Stimulated activated CD4-positive, alpha-beta T cell treated with anti-CD3 and anti-CD28 coated beads, Interleukin-15, amount 100 ng/mL, for 24 hours (primary cell): ENCODE data around the gene MPHOSPH9.
"Not testable (repeated sequence)": the region's sequence is repeated elsewhere in the genome, so short reads cannot be mapped to it uniquely, and the experiment has no call there.

Experiments
- DNase-seq: peaks from one replicate; pipeline ENCODE4 v3.0.0-alpha.2; 2020

The MPHOSPH9 gene

DNA sequence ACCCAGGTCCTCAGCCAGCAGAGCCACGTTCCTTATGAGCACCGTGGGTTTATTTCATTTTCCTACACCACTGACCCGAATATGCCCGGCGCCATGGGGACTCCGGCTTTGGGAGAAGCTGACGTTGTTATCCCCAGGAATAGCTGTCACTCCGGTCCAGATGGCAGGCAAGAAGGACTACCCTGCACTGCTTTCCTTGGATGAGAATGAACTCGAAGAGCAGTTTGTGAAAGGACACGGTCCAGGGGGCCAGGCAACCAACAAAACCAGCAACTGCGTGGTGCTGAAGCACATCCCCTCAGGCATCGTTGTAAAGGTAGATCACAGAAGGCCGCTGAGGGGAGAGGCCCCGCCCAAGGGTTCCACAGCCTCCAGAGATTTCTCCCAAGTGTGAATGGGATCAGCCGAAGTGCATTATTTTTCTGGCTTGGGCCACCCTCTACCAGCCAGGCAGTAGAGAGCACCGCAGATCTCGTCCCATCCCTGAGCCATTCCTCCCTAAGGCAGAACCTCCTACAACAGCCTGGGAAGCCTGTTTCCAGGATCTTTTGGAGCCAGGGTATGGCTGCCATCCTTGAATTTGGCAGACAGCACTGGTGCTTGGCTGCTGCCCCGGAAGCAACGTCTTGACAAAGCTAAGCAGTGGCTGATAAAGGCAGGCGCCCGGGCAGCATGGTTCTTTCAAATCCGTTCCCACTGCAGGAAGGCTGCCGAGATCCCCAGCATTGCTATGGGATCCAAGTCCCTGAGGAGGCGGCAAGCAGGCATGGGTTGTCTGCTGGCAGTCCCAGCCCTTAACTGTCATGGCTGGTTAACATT is 20.9 kb upstream of the MPHOSPH9 start:
- no peak for DNase-seq

DNA sequence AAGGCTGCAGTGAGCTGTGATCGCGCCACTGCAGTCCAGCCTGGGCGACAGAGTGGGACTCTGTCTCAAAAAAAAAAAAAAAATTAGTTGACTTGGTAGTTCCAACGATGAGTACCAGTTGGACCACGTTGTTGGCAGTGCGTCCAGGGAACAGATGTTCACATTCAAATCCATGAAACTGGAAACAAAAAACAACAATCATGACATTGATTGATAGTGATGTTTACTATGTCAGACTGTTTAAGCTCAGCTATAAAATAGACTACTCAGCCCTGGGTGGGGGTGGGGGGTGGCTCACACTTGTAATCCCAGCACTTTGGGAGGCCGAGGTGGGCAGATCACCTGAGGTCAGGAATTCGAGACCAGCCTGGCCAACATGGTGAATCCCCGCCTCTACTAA is 19.4 kb upstream of the MPHOSPH9 start:
- not testable (repeated sequence) for DNase-seq

DNA sequence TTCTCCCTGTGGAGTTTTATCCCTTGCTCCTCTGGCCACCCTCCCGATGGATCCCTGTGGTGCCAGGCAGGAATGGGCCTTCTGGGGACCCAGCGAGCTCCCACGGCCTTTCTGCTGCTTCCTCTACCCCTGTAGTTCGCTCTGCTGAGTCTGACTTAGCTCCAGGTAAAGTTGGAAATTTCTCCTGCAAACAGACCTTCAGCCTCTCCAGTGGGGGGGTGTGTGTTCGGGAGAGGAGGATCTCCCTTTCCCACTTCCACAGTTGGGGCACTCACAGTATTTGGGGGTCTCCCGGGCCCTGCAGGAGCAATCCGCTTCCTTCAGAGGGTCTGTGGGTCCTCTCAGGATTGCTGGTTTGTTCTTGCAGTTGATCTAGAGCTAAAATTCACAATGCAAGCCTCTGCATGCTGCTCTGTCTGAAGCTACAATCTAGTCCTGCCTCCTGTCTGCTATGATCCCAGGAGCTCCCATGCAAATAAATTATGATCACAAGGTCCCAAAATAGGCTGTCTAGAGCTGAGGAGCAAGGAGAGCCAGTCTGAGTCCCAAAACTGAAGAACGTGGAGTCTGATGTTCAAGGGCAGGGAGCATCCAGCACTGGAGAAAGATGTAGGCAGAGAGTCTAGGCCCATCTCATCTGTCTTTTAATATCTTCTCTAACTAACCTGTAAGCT is 18.6 kb upstream of the MPHOSPH9 start:
- DNase-seq, result no peak

DNA sequence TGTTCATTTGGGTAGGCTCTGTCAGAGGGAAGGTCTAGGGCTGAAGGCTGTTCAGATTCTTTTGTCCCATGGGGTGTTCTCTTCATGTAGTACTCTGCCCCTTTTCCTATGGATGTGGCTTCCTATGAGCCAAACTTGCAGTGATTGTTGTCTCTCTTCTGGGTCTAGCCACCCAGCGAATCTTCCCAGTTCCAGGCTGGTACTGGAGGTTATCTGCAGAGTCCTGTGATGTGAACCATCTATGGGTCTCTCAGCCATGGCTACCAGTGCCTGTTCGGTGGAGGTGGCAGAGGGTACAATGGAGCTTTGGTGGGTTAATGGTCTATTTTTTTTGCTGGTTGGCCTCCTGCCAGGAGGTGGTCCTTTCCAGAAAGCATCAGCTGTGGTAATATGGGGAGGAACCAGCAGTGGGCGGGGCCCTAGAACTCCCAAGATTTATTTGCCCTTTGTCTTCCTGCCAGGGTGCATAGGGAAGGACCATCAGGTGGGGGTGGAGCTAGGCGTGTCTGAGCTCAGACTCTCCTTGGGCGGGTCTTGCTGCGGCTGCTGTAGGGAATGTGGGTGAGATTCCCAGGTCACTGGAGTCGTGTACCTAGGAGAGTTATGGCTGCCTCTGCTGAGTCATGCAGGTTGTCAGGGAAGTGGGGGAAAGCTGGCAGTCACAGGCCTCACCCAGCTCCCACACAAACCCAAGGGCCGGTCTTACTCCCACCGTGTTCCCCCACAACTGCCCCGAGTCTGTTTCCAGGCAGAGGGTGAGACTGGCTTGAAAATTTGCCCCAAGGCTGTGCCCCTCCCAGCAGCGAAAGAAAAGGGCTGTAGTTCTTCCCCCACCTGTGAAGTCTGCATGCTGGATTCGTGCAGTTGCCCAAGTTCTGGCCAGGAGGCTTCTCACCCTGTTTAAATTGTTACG is 17.8 kb upstream of the MPHOSPH9 start:
- no peak for DNase-seq

DNA sequence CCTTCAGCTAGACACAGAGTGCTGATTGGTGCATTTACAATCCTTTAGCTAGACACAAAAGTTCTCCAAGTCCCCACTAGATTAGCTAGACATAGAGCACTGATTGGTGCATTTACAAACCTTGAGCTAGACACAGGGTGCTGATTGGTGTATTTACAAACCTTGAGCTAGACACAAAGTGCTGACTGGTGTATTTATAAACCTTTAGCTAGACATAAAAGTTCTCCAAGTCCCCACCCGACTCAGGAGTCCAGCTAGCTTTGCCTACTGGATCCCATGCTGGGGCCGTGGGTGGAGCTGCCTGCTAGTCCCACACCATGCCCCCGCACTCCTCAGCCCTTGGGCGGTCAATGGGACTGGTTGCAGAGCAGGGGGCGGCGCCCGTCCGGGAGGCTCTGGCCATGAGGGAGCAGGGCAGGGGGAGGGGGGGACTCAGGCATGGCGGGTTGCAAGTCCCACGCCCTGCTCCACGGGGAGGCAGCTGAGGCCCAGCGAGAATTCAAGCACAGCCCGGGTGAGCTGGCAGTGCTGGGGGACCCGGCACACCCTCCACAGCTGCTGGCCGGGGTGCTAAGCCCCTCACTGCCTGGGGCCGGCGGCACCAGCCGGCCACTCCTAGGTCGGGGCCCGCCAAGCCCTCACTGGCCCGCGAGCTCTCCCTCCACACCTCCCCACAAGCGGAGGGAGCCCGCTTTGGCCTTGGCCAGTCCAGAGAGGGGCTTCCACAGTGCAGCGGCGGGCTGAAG is 16.2 kb upstream of the MPHOSPH9 start:
- DNase-seq, result not testable (repeated sequence)

DNA sequence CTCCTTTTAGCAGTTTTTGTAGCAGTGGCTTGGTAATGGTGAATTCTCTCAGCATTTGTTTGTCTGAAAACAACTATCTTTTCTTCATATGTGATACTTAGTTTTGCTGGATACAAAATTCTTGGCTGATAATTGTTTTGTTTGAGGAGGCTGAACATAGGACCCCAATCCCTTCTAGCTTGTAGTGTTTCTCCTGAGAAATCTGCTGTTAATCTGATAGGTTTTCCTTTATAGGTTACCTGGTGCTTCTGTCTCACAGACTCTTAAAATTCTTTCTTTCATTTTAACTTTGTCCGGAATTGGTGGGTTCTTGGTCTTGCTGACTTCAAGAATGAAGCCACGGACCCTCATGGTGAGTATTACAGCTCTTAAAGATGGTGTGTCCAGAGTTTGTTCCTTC is 15.2 kb upstream of the MPHOSPH9 start:
- DNase-seq, result not testable (repeated sequence)

DNA sequence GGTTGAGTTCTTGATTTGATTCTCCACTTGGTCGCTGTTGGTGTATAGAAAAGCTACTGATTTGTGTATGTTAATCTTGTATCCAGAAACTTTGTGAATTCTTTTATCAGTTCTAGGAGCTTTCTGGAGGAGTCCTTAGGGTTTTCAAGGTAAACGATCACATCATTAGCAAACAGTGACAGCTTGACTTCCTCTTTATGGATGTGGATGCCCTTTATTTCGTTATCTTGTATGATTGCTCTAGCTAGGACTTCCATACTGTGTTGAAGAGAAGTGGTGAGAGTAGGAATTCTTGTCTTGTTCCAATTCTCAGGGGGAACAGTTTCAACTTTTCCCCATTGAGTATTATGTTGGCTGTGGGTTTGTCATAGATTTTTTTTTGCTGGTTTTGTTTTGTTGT is 12.7 kb upstream of the MPHOSPH9 start:
- DNase-seq, result no peak

DNA sequence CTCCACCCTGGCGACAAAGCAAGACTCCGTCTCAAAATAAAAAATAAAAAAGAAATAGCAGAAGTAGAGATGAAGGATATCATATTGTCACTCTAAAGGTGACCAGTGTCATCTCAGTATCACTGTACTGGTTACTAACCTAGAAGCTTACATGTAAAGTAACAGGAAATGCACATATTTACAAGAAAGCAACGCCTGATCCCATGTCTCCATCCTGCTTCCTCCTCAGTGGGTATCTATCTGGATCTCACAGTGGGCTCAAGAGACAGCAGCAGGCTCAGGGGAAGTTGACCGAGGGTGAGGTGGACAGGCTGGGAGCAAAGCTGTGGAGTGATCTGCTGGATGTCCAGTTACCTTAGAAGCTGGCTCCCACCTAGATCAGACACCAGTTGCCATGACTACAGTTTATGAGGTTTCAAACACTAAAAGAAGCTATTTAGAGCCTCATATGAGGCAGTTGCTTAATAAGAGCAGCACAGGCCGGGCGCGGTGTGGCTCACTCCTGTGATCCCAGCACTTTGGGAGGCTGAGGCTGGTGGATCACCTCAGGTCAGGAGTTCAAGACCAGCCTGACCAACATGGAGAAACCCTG is 10.8 kb upstream of the MPHOSPH9 start:
- no peak for DNase-seq

DNA sequence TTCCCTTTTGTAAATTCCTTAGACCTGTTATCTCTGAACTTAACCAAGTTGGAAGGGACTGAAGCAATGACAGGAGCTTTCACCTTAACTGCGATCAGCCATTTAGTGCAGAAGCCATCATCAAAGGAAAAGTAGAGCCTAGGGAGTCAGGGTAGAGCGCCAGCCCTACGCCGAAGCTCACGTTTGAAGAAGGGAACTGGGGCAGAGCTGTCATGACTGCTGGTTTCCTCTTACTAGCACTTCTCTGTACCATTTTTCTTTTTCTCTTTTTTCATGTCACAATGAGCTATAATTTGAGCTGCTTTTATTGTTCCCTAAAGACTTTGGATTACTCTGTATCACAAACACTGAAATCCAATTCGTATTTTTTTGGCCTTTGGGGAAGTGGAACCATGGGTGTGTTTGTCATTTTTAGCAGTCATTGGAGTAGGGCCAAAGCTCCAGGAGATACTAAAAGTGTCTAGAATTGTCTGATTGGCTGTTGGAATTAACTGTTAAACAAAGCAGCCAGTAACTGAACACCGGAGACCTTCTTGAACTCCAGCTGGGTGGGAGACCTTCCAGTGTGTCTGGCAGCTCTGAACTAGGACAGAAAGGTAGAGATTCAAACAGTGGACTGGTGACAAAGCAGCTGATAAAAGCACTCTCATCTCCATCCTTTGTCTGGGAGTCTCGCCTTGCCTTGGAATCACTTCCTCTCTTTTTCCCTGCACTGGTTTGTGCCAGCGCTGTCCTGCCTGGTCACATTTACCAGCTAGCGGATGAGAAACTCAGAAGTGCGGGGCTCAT is 9.4 kb upstream of the MPHOSPH9 start:
- DNase-seq, result no peak

DNA sequence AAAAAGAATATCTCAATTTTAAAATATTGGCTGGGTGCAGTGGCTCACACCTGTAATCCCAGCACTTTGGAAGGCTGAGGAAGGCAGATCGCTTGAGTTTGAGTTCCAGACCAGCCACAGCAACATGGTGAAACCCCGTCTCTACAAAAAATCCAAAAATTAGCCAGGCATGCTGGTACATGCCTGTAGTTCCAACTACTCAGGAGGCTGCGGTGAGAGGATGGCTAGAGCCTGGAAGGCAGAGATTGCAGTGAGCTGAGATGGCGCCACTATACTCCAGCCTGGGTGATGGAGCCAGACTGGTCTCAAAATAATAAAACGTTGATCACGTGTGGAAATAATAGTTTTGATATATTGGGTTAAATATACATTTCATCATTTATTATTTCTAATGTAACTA is 6.0 kb upstream of the MPHOSPH9 start:
- no peak for DNase-seq

DNA sequence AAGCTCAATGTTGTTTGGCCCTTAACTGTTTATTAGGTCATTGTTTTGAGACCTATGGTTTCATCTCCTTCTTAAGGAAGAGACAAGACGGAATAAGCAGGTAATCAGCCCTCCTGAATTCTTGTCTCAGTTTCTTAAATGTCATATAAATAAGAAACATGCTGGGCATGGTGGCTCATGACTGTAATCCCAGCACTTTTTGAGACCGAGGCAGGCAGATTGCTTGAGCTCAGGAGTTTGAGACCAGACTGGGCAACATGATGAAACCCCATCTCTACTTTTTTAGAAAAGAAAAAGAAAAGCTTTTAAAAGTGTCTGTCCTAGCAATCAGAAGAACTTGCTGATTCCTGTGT is 5.4 kb upstream of the MPHOSPH9 start:
- DNase-seq, result no peak

DNA sequence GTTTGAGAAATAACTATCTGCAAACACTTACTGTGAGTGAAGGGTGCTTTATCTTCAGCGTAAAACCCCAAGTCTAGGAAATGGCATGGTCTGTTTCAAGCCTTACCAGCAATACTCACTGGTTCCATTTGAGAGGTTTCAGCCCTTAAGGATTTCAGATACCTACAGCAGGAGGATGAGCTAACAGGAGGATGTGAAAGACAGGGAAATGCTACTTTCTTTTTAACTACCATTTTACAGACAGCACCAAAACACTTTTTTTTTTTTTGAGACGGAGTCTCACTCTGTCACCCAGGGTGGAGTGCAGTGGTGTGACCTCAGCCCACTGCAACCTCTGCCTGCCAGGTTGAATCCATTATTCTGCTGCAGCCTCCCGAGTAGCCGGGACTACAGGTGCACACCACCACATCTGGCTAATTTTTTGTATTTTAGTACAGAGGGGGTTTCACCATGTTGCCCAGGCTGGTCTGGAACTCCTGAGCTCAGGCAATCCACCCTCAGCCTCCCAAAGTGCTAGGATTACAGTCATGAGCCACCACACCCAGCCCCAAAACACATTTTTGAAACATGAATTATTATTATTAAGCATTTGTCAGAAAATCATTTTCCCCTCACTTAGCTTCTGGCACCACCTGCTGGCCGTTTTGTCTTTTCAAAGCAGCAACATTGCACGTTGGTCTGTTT is 4.8 kb upstream of the MPHOSPH9 start:
- peak; percentile 80 for DNase-seq

DNA sequence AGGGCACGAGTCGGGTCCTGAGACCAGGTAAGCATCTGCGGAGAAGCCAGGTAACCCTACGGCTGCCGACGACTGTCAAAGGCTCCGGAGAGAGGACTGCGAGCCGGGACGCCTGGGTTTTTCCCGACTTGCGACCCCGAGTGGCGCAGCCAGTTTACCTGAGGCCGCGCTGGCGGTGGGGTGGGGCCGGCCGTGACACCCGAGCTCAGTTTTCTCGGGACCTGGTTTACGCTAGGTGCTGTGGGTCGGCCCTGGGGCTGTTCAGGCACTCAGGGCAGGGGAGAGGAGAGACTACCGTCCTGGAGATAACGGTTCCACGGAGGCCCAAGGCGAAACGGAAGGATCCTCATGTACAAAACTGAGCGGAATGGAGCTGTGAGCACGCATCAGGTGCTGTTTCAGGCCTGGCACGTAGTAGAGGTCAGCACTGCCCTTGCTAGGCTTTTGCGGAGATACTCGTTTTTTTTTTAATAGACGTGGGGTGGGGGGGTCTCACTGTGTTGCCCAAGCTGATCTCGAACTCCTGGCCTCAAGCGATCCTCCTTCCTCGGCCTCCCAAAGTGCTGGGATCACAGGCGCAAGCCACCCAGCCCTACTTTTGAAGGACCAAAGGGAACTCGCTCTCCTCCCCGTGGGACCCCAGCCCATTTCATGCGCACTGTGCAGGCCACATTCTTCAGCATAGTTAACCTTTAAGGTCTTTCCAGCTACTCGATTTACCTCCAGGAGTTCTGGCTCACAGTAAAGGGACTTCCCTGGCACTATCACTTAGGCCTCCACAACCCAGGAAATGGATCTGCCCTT is 766 bp upstream of the MPHOSPH9 start:
- no peak for DNase-seq

DNA sequence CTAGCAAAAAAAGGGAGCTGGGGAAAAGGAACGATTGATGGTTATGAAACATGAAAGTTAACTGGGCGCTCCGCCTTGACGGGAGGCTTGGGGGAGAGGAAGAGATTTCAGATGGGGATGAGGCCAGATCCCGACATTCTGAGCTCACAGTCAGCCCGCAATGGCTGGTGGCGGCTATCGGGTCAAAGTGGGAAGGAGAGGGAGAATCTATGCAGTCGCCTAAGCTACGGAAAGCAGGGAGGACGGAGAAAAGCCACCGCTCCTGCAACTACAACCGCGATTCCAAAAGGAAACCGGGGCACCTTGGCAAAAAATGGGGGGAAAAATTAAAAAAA is 502 bp downstream of the MPHOSPH9 start:
- no peak for DNase-seq

DNA sequence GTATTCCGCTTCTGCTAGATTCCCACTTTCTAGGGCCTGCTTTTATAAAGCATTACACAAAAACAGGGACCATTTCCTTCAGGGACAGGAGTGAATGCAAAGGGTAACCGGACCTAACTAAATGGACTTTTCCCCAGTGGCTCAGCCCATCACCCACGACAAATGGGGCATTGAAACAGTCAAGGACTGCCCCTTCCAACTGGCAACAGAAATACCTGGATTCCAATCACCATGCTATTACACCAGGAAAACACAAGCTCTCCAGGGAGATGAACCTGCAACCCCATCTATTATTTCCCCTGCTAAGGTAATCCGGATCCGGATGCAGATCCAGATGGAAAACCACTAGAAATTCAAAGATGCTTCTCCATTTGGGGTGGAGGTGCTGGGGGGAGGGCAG is 1.0 kb downstream of the MPHOSPH9 start:
- DNase-seq, result no peak

DNA sequence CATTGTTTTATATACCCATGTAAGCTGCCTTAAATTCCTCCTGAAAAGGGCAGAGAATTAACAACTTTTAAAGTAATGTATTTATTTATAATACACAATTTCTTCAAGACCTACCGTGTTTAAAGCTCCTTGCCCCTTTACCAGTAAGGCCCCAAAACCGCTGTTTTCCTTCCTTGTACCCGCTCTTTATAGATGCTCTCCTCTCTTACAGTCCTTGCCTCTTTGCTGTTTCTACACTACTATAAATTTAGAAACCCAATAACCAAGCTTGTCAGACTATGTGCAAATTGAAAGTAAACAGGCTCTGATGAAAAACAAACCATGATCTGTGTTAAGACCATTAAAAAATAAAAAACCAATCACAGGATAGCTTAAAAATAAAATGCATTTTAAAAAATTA is 3.9 kb downstream of the MPHOSPH9 start:
- no peak for DNase-seq

DNA sequence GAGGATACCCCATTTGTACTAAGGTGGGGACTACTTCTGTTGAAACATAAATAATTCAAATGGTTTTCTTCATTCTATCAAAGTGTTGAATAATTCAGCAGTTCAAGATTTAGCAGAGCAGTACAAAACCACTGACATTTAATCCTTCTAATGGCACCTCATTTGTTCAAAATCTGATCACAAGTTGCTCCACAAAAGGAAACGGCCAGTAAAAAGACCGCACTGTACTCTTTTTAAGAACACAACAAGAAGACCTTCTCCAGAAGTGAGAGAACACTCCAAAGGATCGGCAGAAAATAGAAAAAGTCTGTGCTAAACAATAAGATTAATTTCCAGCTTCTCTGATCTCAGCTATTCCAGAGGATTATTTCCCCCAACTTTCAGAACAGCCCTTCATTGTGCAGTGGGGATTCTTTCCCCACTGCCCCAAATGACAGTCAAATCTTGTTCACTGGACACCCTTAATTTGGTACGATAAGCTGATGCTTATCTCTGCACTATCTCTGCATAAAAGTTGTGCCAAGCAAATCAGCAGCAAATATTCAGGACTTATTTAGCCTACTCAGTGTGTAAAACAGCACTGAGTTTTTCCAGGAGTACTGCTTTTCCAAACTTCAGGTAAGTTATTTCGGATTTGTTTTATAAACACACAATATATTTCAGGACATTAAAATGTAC is 5.2 kb downstream of the MPHOSPH9 start:
- no peak for DNase-seq

DNA sequence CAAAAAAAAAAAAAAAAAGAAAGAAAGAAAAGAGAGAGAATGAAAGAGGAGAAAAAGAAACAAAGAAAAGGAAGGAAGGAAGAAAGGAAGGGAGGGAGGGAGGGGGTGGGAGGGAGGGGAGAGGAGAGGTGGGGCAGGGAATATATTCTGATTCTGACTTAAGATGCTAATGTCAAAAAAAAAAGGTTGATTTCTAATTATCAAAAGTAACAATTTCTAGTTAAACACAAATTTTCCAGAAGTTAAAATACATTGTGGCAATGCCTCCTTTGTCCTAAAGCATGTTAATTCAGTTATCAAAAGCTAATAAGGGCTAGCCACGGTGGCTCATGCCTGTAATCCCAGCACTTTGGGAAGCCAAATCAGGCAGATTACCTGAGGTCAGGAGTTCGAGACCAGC is 7.5 kb downstream of the MPHOSPH9 start:
- DNase-seq, result no peak

DNA sequence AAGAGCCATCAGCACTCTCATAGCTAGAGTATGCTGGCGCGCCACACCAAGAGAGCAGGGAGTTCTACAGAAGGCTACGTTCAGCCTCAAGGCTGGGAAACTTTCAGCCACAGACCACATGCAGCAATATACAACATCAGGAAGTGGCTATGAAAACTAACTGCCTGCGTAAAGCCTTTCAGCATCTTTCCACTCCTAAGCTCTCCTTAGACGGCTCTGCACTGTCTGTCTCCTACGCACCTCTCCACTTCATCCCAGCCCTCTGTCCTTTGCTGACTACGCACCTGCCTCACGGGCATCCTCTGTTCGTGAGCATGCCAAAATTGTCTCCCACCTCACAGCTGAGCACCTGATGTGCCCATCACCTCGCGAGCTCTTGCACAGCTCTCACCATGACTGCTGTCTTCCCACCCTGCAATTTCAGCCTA is 9.7 kb downstream of the MPHOSPH9 start:
- peak; percentile 74 for DNase-seq

DNA sequence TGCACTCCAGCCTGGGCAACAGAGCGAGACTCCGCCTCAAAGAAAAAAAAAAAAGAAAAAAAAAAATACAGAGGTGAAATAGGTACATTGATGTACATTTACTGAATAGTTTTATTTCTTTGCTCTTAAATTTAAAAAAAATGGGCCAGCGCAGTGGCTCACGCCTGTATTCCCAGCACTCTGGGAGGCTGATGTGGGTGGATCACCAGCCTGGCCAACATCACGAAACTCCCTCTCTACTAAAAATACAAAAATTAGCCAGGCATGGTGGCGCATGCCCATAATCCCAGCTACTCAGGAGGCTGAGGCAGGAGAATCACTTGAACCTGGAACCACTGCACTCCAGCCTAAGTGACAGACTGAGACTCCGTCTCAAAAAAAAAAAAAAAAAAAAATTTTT is 25.1 kb downstream of the MPHOSPH9 start:
- not testable (repeated sequence) for DNase-seq
